HepG2 (cell line): ENCODE measurements around the gene FHDC1. TPM values are rescaled to one million over a fixed set of nuclear protein-coding genes. Genes with fewer than 3 reads are reported as not detected.

Experiments
- ATAC-seq: fragments of 200-7000 bp; cut with Tn5 transposase; 3 replicates; pipeline ENCODE4 v1.9.1; 2020; ENCODE audit warnings: mild to moderate bottlenecking, moderate library complexity
- BruUV-seq: library from RNA; stranded (reverse); fragments of 400-500 nt; replicated peaks from 2 replicates; lab custom pipeline; 2021; lab: Mats Ljungman, UMichigan
- CTCF ChIA-PET: fragments of 300-600 bp; formaldehyde crosslinking; extraction: SDS; loops from one replicate; lab custom pipeline; 2021; ENCODE audit warnings: low total read pairs, inconsistent platforms, low intra/inter-chr PET ratio; lab: Yijun Ruan, JAX
- POLR2A ChIA-PET: fragments of 350-600 bp; sonication (Branson Sonifier 250); formaldehyde crosslinking; loops from one replicate; lab custom pipeline; 2020; ENCODE audit warnings: antibody characterized with exemption, inconsistent platforms; lab: Yijun Ruan, JAX
- DNase-seq: peaks from one replicate; pipeline ENCODE4 v3.0.0-alpha.2; 2015; ENCODE audit warnings: low spot score
- FAIRE-seq: peaks from 3 replicates; lab custom pipeline; 2011; peaks lifted over from hg19 to GRCh38; lab: Jason Lieb, UNC
- H2AFZ ChIP-seq: one replicate; pipeline ENCODE4 v1.6.1; 2011; ENCODE audit warnings: low read length, inconsistent platforms
- H3K27ac ChIP-seq: fragments of 300-600 bp; 3 replicates; pipeline ENCODE4 v1.8.0; 2011; ENCODE audit warnings: mixed run types, mild to moderate bottlenecking, mixed read lengths, low read length, inconsistent platforms; ENCODE audit not compliant: insufficient read depth; ENCODE audit errors: extremely low read length
- H3K27me3 ChIP-seq, 2 experiments: fragments of 200-600 bp in 1 of 2; 2 replicates in 1 of 2; 3 replicates in 1 of 2; pipeline versions ENCODE4 v1.6.0 to v1.8.0; 2011; ENCODE audit warnings: low read length in 2 of 2, mild to moderate bottlenecking in 2 of 2, moderate library complexity in 2 of 2, inconsistent platforms in 1 of 2; ENCODE audit not compliant: insufficient read depth in 2 of 2, control insufficient read depth in 1 of 2
- H3K36me3 ChIP-seq, 2 experiments: fragments of 200-600 bp in 1 of 2; replicated peaks in 1 of 2; 2 replicates in 1 of 2; 3 replicates in 1 of 2; pipeline versions ENCODE4 v1.5.1 to v1.8.0; 2011; ENCODE audit warnings: low read length in 2 of 2, inconsistent platforms in 1 of 2; ENCODE audit not compliant: insufficient read depth in 2 of 2, control insufficient read depth in 1 of 2
- H3K4me1 ChIP-seq: 2 replicates; pipeline ENCODE4 v1.5.1; 2012; ENCODE audit warnings: low read length, inconsistent platforms; ENCODE audit not compliant: insufficient read depth
- H3K4me2 ChIP-seq: 2 replicates; pipeline ENCODE4 v1.6.0; 2011; ENCODE audit warnings: low read depth, low read length, inconsistent platforms
- H3K4me3 ChIP-seq, 3 experiments: fragments of 200-600 bp in 1 of 3; sonication (generic), shearing (Covaris generic) in 1 of 3; replicated peaks in 1 of 3; 2 replicates each; pipeline ENCODE4 v1.5.1; 2011 to 2016; ENCODE audit warnings: low read length in 3 of 3, inconsistent platforms in 2 of 3, low read depth in 2 of 3, mild to moderate bottlenecking in 2 of 3, control low read depth in 1 of 3, mixed read lengths in 1 of 3; ENCODE audit not compliant: insufficient read depth in 1 of 3
- H3K79me2 ChIP-seq: one replicate; pipeline ENCODE4 v1.6.1; 2011; ENCODE audit warnings: low read length, inconsistent platforms; ENCODE audit not compliant: insufficient read depth
- H3K9ac ChIP-seq: 2 replicates; pipeline ENCODE4 v1.6.0; 2011; ENCODE audit warnings: mild to moderate bottlenecking, low read depth, low read length, inconsistent platforms; ENCODE audit not compliant: insufficient read depth
- H3K9me3 ChIP-seq: 2 replicates; pipeline ENCODE4 v1.5.1; 2012; ENCODE audit warnings: mild to moderate bottlenecking, low read length
- H4K20me1 ChIP-seq: 2 replicates; pipeline ENCODE4 v1.6.0; 2011; ENCODE audit warnings: inconsistent platforms, mild to moderate bottlenecking, low read length, moderate library complexity; ENCODE audit not compliant: insufficient read depth
- AGO2 ChIP-seq: fragments of 200-400 bp; formaldehyde crosslinking; optimal IDR thresholded peaks from 2 replicates; pipeline ENCODE3; 2017; ENCODE audit warnings: mild to moderate bottlenecking, low read depth, low read length, moderate library complexity
- CBX2 ChIP-seq, 2 experiments: fragments of 200-600 bp in 1 of 2; sonication (generic); formaldehyde crosslinking in 1 of 2; IDR thresholded peaks; 2 replicates each; pipeline versions ENCODE4 v1.7.0 to v1.8.1; 2018 to 2022; ENCODE audit warnings: low read depth in 2 of 2, low read length in 1 of 2, mild to moderate bottlenecking in 1 of 2, missing genetic modification reagents in 1 of 2
- DPF2 ChIP-seq: sonication (generic); formaldehyde crosslinking; IDR thresholded peaks from 2 replicates; pipeline ENCODE4 v1.4.0; 2020; ENCODE audit warnings: mild to moderate bottlenecking, low read depth, missing genetic modification reagents, borderline replicate concordance
- RCOR2 ChIP-seq: IDR thresholded peaks from 2 replicates; pipeline ENCODE4 v1.6.1; 2016; ENCODE audit warnings: missing biosample characterization, missing genetic modification reagents
- SAFB2 ChIP-seq: sonication (generic); formaldehyde crosslinking; IDR thresholded peaks from 2 replicates; pipeline ENCODE4 v1.5.1; 2020; ENCODE audit warnings: missing genetic modification reagents, low read depth, mild to moderate bottlenecking, borderline replicate concordance
- SP4 ChIP-seq: sonication (generic); formaldehyde crosslinking; IDR thresholded peaks from 2 replicates; pipeline ENCODE4 v1.8.1; 2023; ENCODE audit warnings: mild to moderate bottlenecking, missing genetic modification reagents
- ZNF205 ChIP-seq: IDR thresholded peaks from 2 replicates; pipeline ENCODE4 v1.6.1; 2018; ENCODE audit warnings: missing biosample characterization, missing genetic modification reagents
- ZNF605 ChIP-seq: sonication (generic); formaldehyde crosslinking; IDR thresholded peaks from 2 replicates; pipeline ENCODE4 v1.8.0; 2022; ENCODE audit warnings: mild to moderate bottlenecking, missing genetic modification reagents
- ZNF7 ChIP-seq: IDR thresholded peaks from 2 replicates; pipeline ENCODE4 v1.6.1; 2016; ENCODE audit warnings: missing biosample characterization, missing genetic modification reagents
- ZNF782 ChIP-seq: sonication (generic); formaldehyde crosslinking; IDR thresholded peaks from 2 replicates; pipeline ENCODE4 v1.4.0; 2020; ENCODE audit warnings: missing genetic modification reagents, mild to moderate bottlenecking, borderline replicate concordance
- WGBS: methylation state at CpG from one replicate; pipeline ENCODE4 v1.1.6; 2017; ENCODE audit warnings: low lambda C conversion rate; 5-methylcytosine and 5-hydroxymethylcytosine counted together
- in situ Hi-C: cut with HindIII; loops from 2 replicates; pipeline ENCODE4 v1.10.0; 2017; ENCODE audit warnings: low pct_unique_long_range_greater_than_20kb; ENCODE audit not compliant: extremely low pct_ligation_motif_present
- intact Hi-C: fragments of 100-400 bp; cut with micrococcal nuclease; formaldehyde crosslinking; loops from one replicate; pipeline ENCODE4 v1.10.0; 2022; ENCODE audit not compliant: unreplicated experiment
- polyA plus RNA-seq, 8 experiments: library from polyadenylated mRNA; depleted of rRNA in 3 of 8; stranded (reverse) in 7 of 8; unstranded in 1 of 8; fragments of >200 nt; fragmentation: Illumina TruSeq in 4 of 8; extraction: Trizol in 4 of 8; gene quantifications; 2 replicates each; pipeline versions ENCODE4 v1.2.1 to v1.2.3, GENCODE V29; 2011 to 2016; ENCODE audit warnings: low read depth in 4 of 8, missing spikeins in 1 of 8, mixed read lengths in 1 of 8; ENCODE audit not compliant: insufficient read depth in 1 of 8
- total RNA-seq, 5 experiments: library from RNA; depleted of rRNA; stranded (reverse); fragments of >200 nt; fragmentation: Illumina TruSeq; extraction: Trizol; gene quantifications; 2 replicates each; pipeline ENCODE4 v1.2.3, GENCODE V29; 2016; ENCODE audit warnings: low read depth in 1 of 5
- TF ChIP-seq, protein P1 (sequence below), 2 experiments: fragments of 450-650 bp in 1 of 2; sonication (generic) in 1 of 2; formaldehyde crosslinking; IDR thresholded peaks; 2 replicates each; pipeline versions ENCODE4 v1.5.0 to v1.8.0; 2020 to 2022; ENCODE audit warnings: mild to moderate bottlenecking in 1 of 2, missing genetic modification reagents in 1 of 2
- TF ChIP-seq, protein P2 (sequence below): sonication (generic); formaldehyde crosslinking; IDR thresholded peaks from 2 replicates; pipeline ENCODE4 v1.4.0; 2020; ENCODE audit warnings: missing genetic modification reagents

The FHDC1 gene
- total and polyA plus RNA-seq, 2 of the 13 experiments (the other 11 are each of a cell fraction or from before 2014, with no cell fraction given) = 0.07 to 0.15 TPM

DNA sequence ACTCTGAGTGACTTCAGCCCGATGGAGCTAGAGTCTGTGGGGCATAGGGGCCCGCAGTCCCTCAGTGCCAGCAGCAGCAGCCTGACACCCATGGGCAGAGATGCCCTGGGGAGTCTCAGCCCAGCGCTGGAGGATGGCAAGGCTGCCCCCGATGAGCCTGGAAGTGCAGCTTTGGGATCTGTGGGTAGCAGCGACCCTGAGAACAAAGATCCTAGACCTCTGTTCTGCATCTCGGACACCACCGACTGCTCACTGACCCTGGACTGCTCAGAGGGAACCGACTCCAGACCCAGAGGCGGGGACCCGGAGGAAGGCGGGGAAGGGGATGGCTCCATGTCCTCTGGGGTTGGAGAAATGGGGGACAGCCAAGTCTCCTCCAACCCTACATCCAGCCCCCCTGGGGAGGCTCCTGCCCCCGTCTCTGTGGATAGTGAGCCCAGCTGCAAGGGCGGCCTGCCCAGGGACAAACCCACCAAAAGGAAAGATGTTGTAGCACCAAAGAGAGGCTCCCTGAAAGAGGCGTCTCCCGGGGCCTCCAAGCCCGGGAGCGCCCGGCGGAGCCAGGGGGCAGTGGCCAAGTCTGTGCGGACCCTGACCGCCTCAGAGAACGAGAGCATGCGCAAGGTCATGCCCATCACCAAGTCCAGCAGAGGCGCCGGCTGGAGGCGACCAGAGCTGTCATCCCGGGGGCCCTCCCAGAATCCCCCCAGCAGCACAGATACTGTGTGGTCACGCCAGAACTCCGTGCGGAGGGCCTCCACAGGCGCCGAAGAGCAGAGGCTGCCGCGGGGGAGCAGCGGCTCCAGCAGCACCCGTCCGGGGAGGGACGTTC is 39.5 kb downstream of the FHDC1 start (continued):
- no peak for TF ChIP-seq ZNF782 (CRISPR knock-in tag)
- TF ChIP-seq, protein P1, sequence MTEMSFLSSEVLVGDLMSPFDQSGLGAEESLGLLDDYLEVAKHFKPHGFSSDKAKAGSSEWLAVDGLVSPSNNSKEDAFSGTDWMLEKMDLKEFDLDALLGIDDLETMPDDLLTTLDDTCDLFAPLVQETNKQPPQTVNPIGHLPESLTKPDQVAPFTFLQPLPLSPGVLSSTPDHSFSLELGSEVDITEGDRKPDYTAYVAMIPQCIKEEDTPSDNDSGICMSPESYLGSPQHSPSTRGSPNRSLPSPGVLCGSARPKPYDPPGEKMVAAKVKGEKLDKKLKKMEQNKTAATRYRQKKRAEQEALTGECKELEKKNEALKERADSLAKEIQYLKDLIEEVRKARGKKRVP (CRISPR knock-in tag; IDR thresholded peaks at IDR 0.05) = no peak
- TF ChIP-seq SAFB2 (CRISPR knock-in tag) = no peak
- no peak for TF ChIP-seq ZNF605
- TF ChIP-seq SP4 (CRISPR knock-in tag) = no peak
- no peak for TF ChIP-seq ZNF205 (CRISPR knock-in tag)

DNA sequence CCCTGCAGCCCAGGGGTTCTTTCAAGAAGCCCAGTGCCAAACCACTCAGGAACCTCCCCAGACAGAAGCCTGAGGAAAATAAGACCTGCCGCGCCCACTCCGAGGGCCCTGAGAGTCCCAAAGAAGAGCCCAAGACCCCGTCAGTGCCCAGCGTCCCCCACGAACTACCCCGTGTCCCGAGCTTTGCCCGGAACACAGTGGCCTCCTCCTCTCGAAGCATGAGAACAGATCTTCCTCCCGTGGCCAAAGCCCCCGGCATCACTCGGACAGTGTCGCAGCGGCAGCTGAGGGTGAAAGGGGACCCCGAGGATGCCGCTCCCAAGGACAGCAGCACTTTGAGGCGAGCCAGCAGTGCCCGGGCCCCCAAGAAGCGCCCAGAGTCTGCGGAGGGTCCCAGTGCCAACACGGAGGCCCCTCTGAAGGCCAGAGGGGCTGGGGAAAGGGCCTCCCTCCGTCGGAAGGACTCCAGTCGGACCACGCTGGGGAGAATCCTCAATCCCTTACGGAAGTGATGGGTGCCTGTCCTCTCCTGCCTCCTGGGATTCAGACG is 40.2 kb downstream of the FHDC1 start:
- POLR2A ChIA-PET = no interaction called here
- Histone ChIP-seq H3K9ac (no peak overlapping the region), H3K4me1 (no peaks in the 10 kb centered on the region), H3K36me3 (no peaks in the 10 kb centered on the region), H3K4me2 (no peak overlapping the region), H3K27me3 (peaks cover 0 to 6% of the 10 kb centered on the region in 2 experiments; a peak in 4 of 5 replicates), H2AFZ (no peak overlapping the region), H3K27ac (no peak overlapping the region), H3K79me2 (no peaks in the 10 kb centered on the region), H3K9me3 (no peaks in the 10 kb centered on the region), H4K20me1 (no peaks in the 10 kb centered on the region), H3K4me3 (no peak overlapping the region)
- 69% methylated on average over 12 of the region's 28 CpGs for WGBS
- BruUV-seq = no TSS peak
- ATAC-seq (no peak), DNase-seq (no peak), FAIRE-seq (no peak)
- in situ Hi-C loops = no loop called here
- TF ChIP-seq RCOR2 = no peak
- TF ChIP-seq, protein P2, sequence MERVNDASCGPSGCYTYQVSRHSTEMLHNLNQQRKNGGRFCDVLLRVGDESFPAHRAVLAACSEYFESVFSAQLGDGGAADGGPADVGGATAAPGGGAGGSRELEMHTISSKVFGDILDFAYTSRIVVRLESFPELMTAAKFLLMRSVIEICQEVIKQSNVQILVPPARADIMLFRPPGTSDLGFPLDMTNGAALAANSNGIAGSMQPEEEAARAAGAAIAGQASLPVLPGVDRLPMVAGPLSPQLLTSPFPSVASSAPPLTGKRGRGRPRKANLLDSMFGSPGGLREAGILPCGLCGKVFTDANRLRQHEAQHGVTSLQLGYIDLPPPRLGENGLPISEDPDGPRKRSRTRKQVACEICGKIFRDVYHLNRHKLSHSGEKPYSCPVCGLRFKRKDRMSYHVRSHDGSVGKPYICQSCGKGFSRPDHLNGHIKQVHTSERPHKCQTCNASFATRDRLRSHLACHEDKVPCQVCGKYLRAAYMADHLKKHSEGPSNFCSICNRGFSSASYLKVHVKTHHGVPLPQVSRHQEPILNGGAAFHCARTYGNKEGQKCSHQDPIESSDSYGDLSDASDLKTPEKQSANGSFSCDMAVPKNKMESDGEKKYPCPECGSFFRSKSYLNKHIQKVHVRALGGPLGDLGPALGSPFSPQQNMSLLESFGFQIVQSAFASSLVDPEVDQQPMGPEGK (CRISPR knock-in tag) = no peak
- no peak for TF ChIP-seq DPF2
- TF ChIP-seq CBX2 (IDR thresholded peaks at IDR 0.05; ENCODE audit: low read depth, low read length) = no peak
- no peak for TF ChIP-seq CBX2 (CRISPR knock-in tag; IDR thresholded peaks at IDR 0.05; ENCODE audit: low read depth)
- TF ChIP-seq ZNF7 (CRISPR knock-in tag) = no peak
- peak; percentile 30 for TF ChIP-seq AGO2
- intact Hi-C loops = no loop called here
- CTCF ChIA-PET = no interaction called here
